HepG2 (cell line): ENCODE data around the gene SCART1. TPM values are rescaled to one million over a fixed set of nuclear protein-coding genes. Genes with fewer than 3 reads are reported as not detected.

Source experiments
- ATAC-seq: fragments of 200-7000 bp; cut with Tn5 transposase; 3 replicates; pipeline ENCODE4 v1.9.1; 2020; ENCODE audit warnings: mild to moderate bottlenecking, moderate library complexity
- BruUV-seq: library from RNA; stranded (reverse); fragments of 400-500 nt; replicated peaks from 2 replicates; lab custom pipeline; 2021; lab: Mats Ljungman, UMichigan
- CTCF ChIA-PET: fragments of 300-600 bp; formaldehyde crosslinking; extraction: SDS; loops from one replicate; lab custom pipeline; 2021; ENCODE audit warnings: low total read pairs, inconsistent platforms, low intra/inter-chr PET ratio; lab: Yijun Ruan, JAX
- POLR2A ChIA-PET: fragments of 350-600 bp; sonication (Branson Sonifier 250); formaldehyde crosslinking; loops from one replicate; lab custom pipeline; 2020; ENCODE audit warnings: antibody characterized with exemption, inconsistent platforms; lab: Yijun Ruan, JAX
- DNase-seq: peaks from one replicate; pipeline ENCODE4 v3.0.0-alpha.2; 2015; ENCODE audit warnings: low spot score
- FAIRE-seq: peaks from 3 replicates; lab custom pipeline; 2011; peaks lifted over from hg19 to GRCh38; lab: Jason Lieb, UNC
- H2AFZ ChIP-seq: one replicate; pipeline ENCODE4 v1.6.1; 2011; ENCODE audit warnings: low read length, inconsistent platforms
- H3K27ac ChIP-seq: fragments of 300-600 bp; 3 replicates; pipeline ENCODE4 v1.8.0; 2011; ENCODE audit warnings: mixed run types, mild to moderate bottlenecking, mixed read lengths, low read length, inconsistent platforms; ENCODE audit not compliant: insufficient read depth; ENCODE audit errors: extremely low read length
- H3K27me3 ChIP-seq, 2 experiments: fragments of 200-600 bp in 1 of 2; 2 replicates in 1 of 2; 3 replicates in 1 of 2; pipeline versions ENCODE4 v1.6.0 to v1.8.0; 2011; ENCODE audit warnings: low read length in 2 of 2, mild to moderate bottlenecking in 2 of 2, moderate library complexity in 2 of 2, inconsistent platforms in 1 of 2; ENCODE audit not compliant: insufficient read depth in 2 of 2, control insufficient read depth in 1 of 2
- H3K36me3 ChIP-seq, 2 experiments: fragments of 200-600 bp in 1 of 2; replicated peaks in 1 of 2; 2 replicates in 1 of 2; 3 replicates in 1 of 2; pipeline versions ENCODE4 v1.5.1 to v1.8.0; 2011; ENCODE audit warnings: low read length in 2 of 2, inconsistent platforms in 1 of 2; ENCODE audit not compliant: insufficient read depth in 2 of 2, control insufficient read depth in 1 of 2
- H3K4me1 ChIP-seq: 2 replicates; pipeline ENCODE4 v1.5.1; 2012; ENCODE audit warnings: low read length, inconsistent platforms; ENCODE audit not compliant: insufficient read depth
- H3K4me2 ChIP-seq: 2 replicates; pipeline ENCODE4 v1.6.0; 2011; ENCODE audit warnings: low read depth, low read length, inconsistent platforms
- H3K4me3 ChIP-seq, 3 experiments: fragments of 200-600 bp in 1 of 3; sonication (generic), shearing (Covaris generic) in 1 of 3; replicated peaks in 1 of 3; 2 replicates each; pipeline ENCODE4 v1.5.1; 2011 to 2016; ENCODE audit warnings: low read length in 3 of 3, inconsistent platforms in 2 of 3, low read depth in 2 of 3, mild to moderate bottlenecking in 2 of 3, control low read depth in 1 of 3, mixed read lengths in 1 of 3; ENCODE audit not compliant: insufficient read depth in 1 of 3
- H3K79me2 ChIP-seq: one replicate; pipeline ENCODE4 v1.6.1; 2011; ENCODE audit warnings: low read length, inconsistent platforms; ENCODE audit not compliant: insufficient read depth
- H3K9ac ChIP-seq: 2 replicates; pipeline ENCODE4 v1.6.0; 2011; ENCODE audit warnings: mild to moderate bottlenecking, low read depth, low read length, inconsistent platforms; ENCODE audit not compliant: insufficient read depth
- H3K9me3 ChIP-seq: 2 replicates; pipeline ENCODE4 v1.5.1; 2012; ENCODE audit warnings: mild to moderate bottlenecking, low read length
- H4K20me1 ChIP-seq: 2 replicates; pipeline ENCODE4 v1.6.0; 2011; ENCODE audit warnings: inconsistent platforms, mild to moderate bottlenecking, low read length, moderate library complexity; ENCODE audit not compliant: insufficient read depth
- HES4 ChIP-seq: sonication (generic); formaldehyde crosslinking; IDR thresholded peaks from 2 replicates; pipeline ENCODE4 v1.9.0; 2021; ENCODE audit warnings: mild to moderate bottlenecking, missing genetic modification reagents, borderline replicate concordance
- HOXA9 ChIP-seq: sonication (generic); formaldehyde crosslinking; IDR thresholded peaks from 2 replicates; pipeline ENCODE4 v1.8.1; 2022; ENCODE audit warnings: missing genetic modification reagents, mild to moderate bottlenecking, moderate library complexity, borderline replicate concordance
- KLF16 ChIP-seq, 2 experiments: sonication (generic) in 1 of 2; formaldehyde crosslinking in 1 of 2; IDR thresholded peaks; 2 replicates each; pipeline versions ENCODE4 v1.6.1 to v1.8.0; 2016 to 2023; ENCODE audit warnings: missing genetic modification reagents in 2 of 2, missing compliant biosample characterization in 1 of 2
- NRL ChIP-seq: sonication (generic); formaldehyde crosslinking; IDR thresholded peaks from 2 replicates; pipeline ENCODE4 v1.5.0; 2020; ENCODE audit warnings: missing genetic modification reagents, mild to moderate bottlenecking, moderate library complexity, borderline replicate concordance
- POLR2AphosphoS2 ChIP-seq: IDR thresholded peaks from 2 replicates; pipeline ENCODE4 v1.6.1; 2011; ENCODE audit warnings: low read depth, low read length, improper control_type of control experiment
- ZNF20 ChIP-seq: sonication (generic); formaldehyde crosslinking; IDR thresholded peaks from 2 replicates; pipeline ENCODE4 v1.4.0; 2020; ENCODE audit warnings: mild to moderate bottlenecking, moderate library complexity, missing genetic modification reagents
- ZNF253 ChIP-seq: sonication (generic); formaldehyde crosslinking; IDR thresholded peaks from 2 replicates; pipeline ENCODE4 v1.8.0; 2022; ENCODE audit warnings: mild to moderate bottlenecking, missing genetic modification reagents, borderline replicate concordance
- WGBS: methylation state at CpG from one replicate; pipeline ENCODE4 v1.1.6; 2017; ENCODE audit warnings: low lambda C conversion rate; 5-methylcytosine and 5-hydroxymethylcytosine counted together
- in situ Hi-C: cut with HindIII; loops from 2 replicates; pipeline ENCODE4 v1.10.0; 2017; ENCODE audit warnings: low pct_unique_long_range_greater_than_20kb; ENCODE audit not compliant: extremely low pct_ligation_motif_present
- intact Hi-C: fragments of 100-400 bp; cut with micrococcal nuclease; formaldehyde crosslinking; loops from one replicate; pipeline ENCODE4 v1.10.0; 2022; ENCODE audit not compliant: unreplicated experiment
- polyA plus RNA-seq, 8 experiments: library from polyadenylated mRNA; depleted of rRNA in 3 of 8; stranded (reverse) in 7 of 8; unstranded in 1 of 8; fragments of >200 nt; fragmentation: Illumina TruSeq in 4 of 8; extraction: Trizol in 4 of 8; gene quantifications; 2 replicates each; pipeline versions ENCODE4 v1.2.1 to v1.2.3, GENCODE V29; 2011 to 2016; ENCODE audit warnings: low read depth in 4 of 8, missing spikeins in 1 of 8, mixed read lengths in 1 of 8; ENCODE audit not compliant: insufficient read depth in 1 of 8
- total RNA-seq, 5 experiments: library from RNA; depleted of rRNA; stranded (reverse); fragments of >200 nt; fragmentation: Illumina TruSeq; extraction: Trizol; gene quantifications; 2 replicates each; pipeline ENCODE4 v1.2.3, GENCODE V29; 2016; ENCODE audit warnings: low read depth in 1 of 5
- TF ChIP-seq, protein P1 (sequence below): sonication (generic); formaldehyde crosslinking; IDR thresholded peaks from 2 replicates; pipeline ENCODE4 v1.5.0; 2020; ENCODE audit warnings: mild to moderate bottlenecking, missing genetic modification reagents, borderline replicate concordance

The SCART1 gene
- total and polyA plus RNA-seq, 2 of the 13 experiments (the other 11 are each of a cell fraction or from before 2014, with no cell fraction given) = 0.46 to 1.1 TPM

DNA sequence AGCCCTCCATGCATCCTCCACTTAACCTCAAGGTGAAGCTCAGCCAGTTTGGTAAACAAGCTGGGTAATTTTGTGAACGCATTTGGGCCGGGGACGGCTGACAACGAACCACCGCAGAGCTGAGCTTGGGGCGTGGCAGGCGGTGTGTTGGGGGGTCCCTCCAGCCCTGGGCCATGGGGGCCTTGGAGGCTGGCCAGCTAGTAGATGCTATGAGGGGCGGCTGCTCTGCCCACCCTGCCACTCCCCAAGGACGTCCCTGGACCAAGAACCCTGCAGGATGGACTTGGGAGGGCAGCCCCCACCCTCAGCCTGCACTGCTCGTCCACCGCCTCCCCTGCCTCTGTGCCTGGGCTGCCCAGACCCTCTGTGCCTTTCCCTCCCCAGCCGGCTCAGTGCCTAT, 12.0 kb upstream of the SCART1 start (continued):
- TF ChIP-seq KLF16 (CRISPR knock-in tag; IDR thresholded peaks at IDR 0.05) (no peak), HOXA9 (CRISPR knock-in tag) (no peak)
- TF ChIP-seq, all 625 proteins: peak for 0

DNA sequence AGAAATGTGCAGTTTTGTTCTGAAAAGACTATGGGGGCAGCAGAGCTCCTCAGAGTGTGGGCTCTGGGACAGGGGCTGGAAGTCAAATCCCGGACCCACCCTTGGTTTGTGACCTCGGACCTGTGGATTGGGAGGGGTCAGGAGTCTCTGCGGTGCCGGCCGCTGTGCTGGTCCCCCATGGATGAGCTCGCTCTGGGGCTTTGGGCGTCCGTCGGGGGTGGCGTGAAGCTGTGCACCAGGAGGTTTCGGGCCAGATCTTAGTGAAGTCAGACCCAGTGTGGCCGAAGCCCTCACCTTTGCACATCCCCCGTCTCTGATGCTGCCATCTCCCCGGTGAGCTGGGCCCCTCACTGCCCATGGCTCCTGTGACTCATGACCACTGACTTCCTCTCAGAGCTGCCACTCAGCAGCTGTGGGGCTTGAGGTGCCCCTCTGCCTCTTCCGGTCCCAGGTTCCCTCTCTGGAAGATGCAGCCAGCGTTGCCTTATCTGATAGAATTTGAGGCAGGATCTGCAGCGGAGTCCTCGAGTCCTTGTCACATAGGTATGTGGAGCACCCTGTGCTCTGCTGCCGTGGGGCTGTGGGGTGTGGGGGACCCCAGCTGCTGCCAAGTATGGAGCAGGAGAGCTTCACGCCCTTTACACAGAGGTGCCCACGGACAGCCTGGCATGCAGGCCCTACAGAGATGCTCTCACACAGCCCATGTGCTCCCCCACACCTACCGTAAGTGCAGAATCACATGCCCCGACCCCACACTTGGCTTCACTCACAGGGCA, 11.4 kb upstream of the SCART1 start:
- H2AFZ ChIP-seq = no peak overlapping the region
- H4K20me1 ChIP-seq = no peaks in the 10 kb centered on the region
- H3K4me2 ChIP-seq = no peak overlapping the region
- WGBS = 50% methylated on average over 4 of the region's 23 CpGs
- no peaks in the 10 kb centered on the region for H3K36me3 ChIP-seq
- TF ChIP-seq NRL (CRISPR knock-in tag) (no peak), ZNF20 (CRISPR knock-in tag) (no peak), POLR2AphosphoS2 (no peak), ZNF253 (CRISPR knock-in tag) (no peak), HES4 (no peak)
- TF ChIP-seq, protein P1, sequence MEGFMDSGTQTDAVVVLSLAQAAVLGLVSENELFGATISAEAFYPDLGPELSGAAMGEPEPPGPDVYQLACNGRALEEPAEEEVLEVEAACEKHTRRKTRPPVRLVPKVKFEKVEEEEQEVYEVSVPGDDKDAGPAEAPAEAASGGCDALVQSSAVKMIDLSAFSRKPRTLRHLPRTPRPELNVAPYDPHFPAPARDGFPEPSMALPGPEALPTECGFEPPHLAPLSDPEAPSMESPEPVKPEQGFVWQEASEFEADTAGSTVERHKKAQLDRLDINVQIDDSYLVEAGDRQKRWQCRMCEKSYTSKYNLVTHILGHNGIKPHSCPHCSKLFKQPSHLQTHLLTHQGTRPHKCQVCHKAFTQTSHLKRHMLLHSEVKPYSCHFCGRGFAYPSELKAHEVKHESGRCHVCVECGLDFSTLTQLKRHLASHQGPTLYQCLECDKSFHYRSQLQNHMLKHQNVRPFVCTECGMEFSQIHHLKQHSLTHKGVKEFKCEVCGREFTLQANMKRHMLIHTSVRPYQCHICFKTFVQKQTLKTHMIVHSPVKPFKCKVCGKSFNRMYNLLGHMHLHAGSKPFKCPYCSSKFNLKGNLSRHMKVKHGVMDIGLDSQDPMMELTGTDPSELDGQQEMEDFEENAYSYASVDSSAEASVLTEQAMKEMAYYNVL (CRISPR knock-in tag) = no peak
- no peaks in the 10 kb centered on the region for H3K27me3 ChIP-seq
- no peak for DNase-seq
- FAIRE-seq = no peak
- H3K9me3 ChIP-seq = peaks cover 9% of the 10 kb centered on the region; the same call in 1 of the 2 replicates
- in situ Hi-C loops = no loop called here
- no peaks in the 10 kb centered on the region for H3K79me2 ChIP-seq
- intact Hi-C loops = no loop called here
- CTCF ChIA-PET = no interaction called here
- no peak overlapping the region for H3K9ac ChIP-seq
- BruUV-seq = no TSS peak
- H3K27ac ChIP-seq = no peak overlapping the region
- H3K4me1 ChIP-seq = no peaks in the 10 kb centered on the region
- ATAC-seq = no peak
- POLR2A ChIA-PET = no interaction called here
- no peak overlapping the region for H3K4me3 ChIP-seq
